ENCODE measurements around the gene ARHGEF10L. TPM values are rescaled to one million over a fixed set of nuclear protein-coding genes. Genes with fewer than 3 reads are reported as not detected.

Gene ARHGEF10L
- polyA plus RNA-seq, 1 donor (not counting 4 experiments of a cell fraction or from before 2014, with no cell fraction given) = 2.4 TPM

GRCh38 chr1:17729909-17730308 is 190.4 kb downstream of the ARHGEF10L start:
- FAIRE-seq = no peak
- Histone ChIP-seq H3K9me3 (ENCODE audit: control insufficient read depth, low read depth, low read length) (no peaks in the 10 kb centered on the region), H3K79me2 (ENCODE audit: control insufficient read depth, insufficient read depth, low read length) (no peaks in the 10 kb centered on the region), H3K9ac (ENCODE audit: control insufficient read depth, extremely low read depth, insufficient read depth, low read length) (no peak overlapping the region), H3K36me3 (ENCODE audit: control insufficient read depth in 2 of 2, extremely low read depth in 1 of 2, insufficient read depth in 2 of 2, low read length in 2 of 2) (no peaks in the 10 kb centered on the region), H3K4me2 (ENCODE audit: control insufficient read depth, extremely low read depth, insufficient read depth, low read depth, low read length) (no peak overlapping the region), H3K27me3 (ENCODE audit: control insufficient read depth, extremely low read depth, insufficient read depth, low read length) (no peaks in the 10 kb centered on the region), H4K20me1 (ENCODE audit: control insufficient read depth, extremely low read depth, insufficient read depth, low read length) (no peaks in the 10 kb centered on the region), H2AFZ (ENCODE audit: control insufficient read depth, low read length) (no peak overlapping the region), H3K27ac (ENCODE audit: control insufficient read depth, insufficient read depth, low read length) (no peak overlapping the region), H3K9me1 (ENCODE audit: control insufficient read depth, extremely low read depth, insufficient read depth, low read length) (no peaks in the 10 kb centered on the region), H3K4me1 (ENCODE audit: control insufficient read depth, extremely low read depth, insufficient read depth, low read length) (no peaks in the 10 kb centered on the region), H3K4me3 (ENCODE audit: control insufficient read depth in 2 of 3, extremely low read depth in 1 of 3, insufficient read depth in 2 of 3, low read depth in 1 of 3, low read length in 3 of 3) (no peak overlapping the region)
- dilution Hi-C loops (cut with MboI; ENCODE audit: extremely low pct_ligation_motif_present, low sequenced_read_pairs) = no loop called here
- no peak for DNase-seq (ENCODE audit: low read depth, low spot score)
- TF ChIP-seq EZH2 (IDR thresholded peaks at IDR 0.05; ENCODE audit: low read length) (no peak), CTCF (optimal IDR thresholded peaks at IDR 0.05 in 1 of 3, IDR thresholded peaks at IDR 0.05 in 1 of 3, conservative IDR thresholded peaks at IDR 0.05 in 1 of 3; ENCODE audit: extremely low read depth in 1 of 3, insufficient read depth in 2 of 3, low read length in 3 of 3) (no peak)

GRCh38 chr1:17731460-17731859 is 192.0 kb downstream of the ARHGEF10L start:
- no peaks in the 10 kb centered on the region for H3K27me3 ChIP-seq (ENCODE audit: control insufficient read depth, extremely low read depth, insufficient read depth, low read length)
- no peak overlapping the region for H2AFZ ChIP-seq (ENCODE audit: control insufficient read depth, low read length)
- H3K27ac ChIP-seq (ENCODE audit: control insufficient read depth, insufficient read depth, low read length) = no peak overlapping the region
- no peak for DNase-seq (ENCODE audit: low read depth, low spot score)
- H3K4me1 ChIP-seq (ENCODE audit: control insufficient read depth, extremely low read depth, insufficient read depth, low read length) = no peaks in the 10 kb centered on the region
- no peak overlapping the region for H3K4me3 ChIP-seq (ENCODE audit: control insufficient read depth in 2 of 3, extremely low read depth in 1 of 3, insufficient read depth in 2 of 3, low read depth in 1 of 3, low read length in 3 of 3)
- no peak overlapping the region for H3K4me2 ChIP-seq (ENCODE audit: control insufficient read depth, extremely low read depth, insufficient read depth, low read depth, low read length)
- dilution Hi-C loops (cut with MboI; ENCODE audit: extremely low pct_ligation_motif_present, low sequenced_read_pairs) = no loop called here
- H3K36me3 ChIP-seq (ENCODE audit: control insufficient read depth in 2 of 2, extremely low read depth in 1 of 2, insufficient read depth in 2 of 2, low read length in 2 of 2) = no peaks in the 10 kb centered on the region
- FAIRE-seq = no peak
- no peaks in the 10 kb centered on the region for H4K20me1 ChIP-seq (ENCODE audit: control insufficient read depth, extremely low read depth, insufficient read depth, low read length)
- TF ChIP-seq EZH2 (IDR thresholded peaks at IDR 0.05; ENCODE audit: low read length) = no peak
- no peak for TF ChIP-seq CTCF (optimal IDR thresholded peaks at IDR 0.05 in 1 of 3, IDR thresholded peaks at IDR 0.05 in 1 of 3, conservative IDR thresholded peaks at IDR 0.05 in 1 of 3; ENCODE audit: extremely low read depth in 1 of 3, insufficient read depth in 2 of 3, low read length in 3 of 3)
- H3K9ac ChIP-seq (ENCODE audit: control insufficient read depth, extremely low read depth, insufficient read depth, low read length) = no peak overlapping the region
- no peaks in the 10 kb centered on the region for H3K9me1 ChIP-seq (ENCODE audit: control insufficient read depth, extremely low read depth, insufficient read depth, low read length)
- no peaks in the 10 kb centered on the region for H3K9me3 ChIP-seq (ENCODE audit: control insufficient read depth, low read depth, low read length)
- no peaks in the 10 kb centered on the region for H3K79me2 ChIP-seq (ENCODE audit: control insufficient read depth, insufficient read depth, low read length)

Data from keratinocyte (primary cell).